A549 (cell line): Measurements from ENCODE around the gene UBE4A.

Experiments used
- EP300 ChIP-seq, 2 experiments: fragments of >200 bp; sonication (Bioruptor Twin); formaldehyde crosslinking; IDR thresholded peaks; 2 replicates in 1 of 2; 3 replicates in 1 of 2; pipeline ENCODE4 v1.6.1; 2016 to 2017
- RAD21 ChIP-seq, 2 experiments: fragments of >200 bp in 1 of 2; sonication (Bioruptor Twin) in 1 of 2; formaldehyde crosslinking in 1 of 2; IDR thresholded peaks in 1 of 2; conservative IDR thresholded peaks in 1 of 2; 2 replicates in 1 of 2; 3 replicates in 1 of 2; pipeline ENCODE4 v1.6.1; 2012 to 2018; ENCODE audit warnings: inconsistent platforms in 1 of 2
- TF ChIP-seq, protein P1 (sequence below): fragments of >200 bp; sonication (Bioruptor Twin); formaldehyde crosslinking; IDR thresholded peaks from 3 replicates; pipeline ENCODE4 v1.5.1; 2016

DNA sequence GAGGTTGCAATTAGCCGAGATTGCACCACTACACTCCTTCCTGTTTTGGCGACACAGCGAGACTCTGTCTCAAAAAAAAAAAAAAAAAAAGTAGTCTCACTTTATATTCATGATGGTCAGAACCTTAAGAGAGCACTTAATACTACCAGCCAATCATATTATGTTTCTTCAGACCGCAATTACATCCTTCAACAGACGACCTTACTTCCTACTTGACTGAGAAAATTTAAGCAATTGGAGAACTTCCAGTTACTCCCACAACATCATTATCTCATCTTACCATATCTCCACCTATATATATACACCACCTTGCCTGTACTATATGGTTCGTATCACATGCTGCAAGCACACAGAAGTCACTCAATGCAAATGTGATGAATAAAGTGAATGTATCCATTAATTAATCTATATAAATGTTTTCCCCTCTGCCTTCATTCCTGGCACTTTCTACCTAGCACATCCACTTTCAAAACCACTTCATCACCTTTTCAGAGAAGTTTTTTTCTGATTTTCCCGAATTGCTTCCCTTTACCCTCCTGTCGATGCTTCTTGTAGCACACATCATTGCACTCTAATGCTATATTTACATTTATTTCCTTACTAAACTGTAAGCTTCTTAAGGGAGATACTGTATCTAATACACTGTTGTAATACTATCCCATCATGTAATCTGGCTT lies 55.8 kb downstream of the UBE4A start:
- TF ChIP-seq, protein P1, sequence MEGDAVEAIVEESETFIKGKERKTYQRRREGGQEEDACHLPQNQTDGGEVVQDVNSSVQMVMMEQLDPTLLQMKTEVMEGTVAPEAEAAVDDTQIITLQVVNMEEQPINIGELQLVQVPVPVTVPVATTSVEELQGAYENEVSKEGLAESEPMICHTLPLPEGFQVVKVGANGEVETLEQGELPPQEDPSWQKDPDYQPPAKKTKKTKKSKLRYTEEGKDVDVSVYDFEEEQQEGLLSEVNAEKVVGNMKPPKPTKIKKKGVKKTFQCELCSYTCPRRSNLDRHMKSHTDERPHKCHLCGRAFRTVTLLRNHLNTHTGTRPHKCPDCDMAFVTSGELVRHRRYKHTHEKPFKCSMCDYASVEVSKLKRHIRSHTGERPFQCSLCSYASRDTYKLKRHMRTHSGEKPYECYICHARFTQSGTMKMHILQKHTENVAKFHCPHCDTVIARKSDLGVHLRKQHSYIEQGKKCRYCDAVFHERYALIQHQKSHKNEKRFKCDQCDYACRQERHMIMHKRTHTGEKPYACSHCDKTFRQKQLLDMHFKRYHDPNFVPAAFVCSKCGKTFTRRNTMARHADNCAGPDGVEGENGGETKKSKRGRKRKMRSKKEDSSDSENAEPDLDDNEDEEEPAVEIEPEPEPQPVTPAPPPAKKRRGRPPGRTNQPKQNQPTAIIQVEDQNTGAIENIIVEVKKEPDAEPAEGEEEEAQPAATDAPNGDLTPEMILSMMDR = no peak
- no peak for TF ChIP-seq EP300 (IDR thresholded peaks at IDR 0.05)
- no peak for TF ChIP-seq RAD21 (conservative IDR thresholded peaks at IDR 0.05 in 1 of 2, IDR thresholded peaks at IDR 0.05 in 1 of 2)
